Measurements from ENCODE around the gene MAIP1.

DNA sequence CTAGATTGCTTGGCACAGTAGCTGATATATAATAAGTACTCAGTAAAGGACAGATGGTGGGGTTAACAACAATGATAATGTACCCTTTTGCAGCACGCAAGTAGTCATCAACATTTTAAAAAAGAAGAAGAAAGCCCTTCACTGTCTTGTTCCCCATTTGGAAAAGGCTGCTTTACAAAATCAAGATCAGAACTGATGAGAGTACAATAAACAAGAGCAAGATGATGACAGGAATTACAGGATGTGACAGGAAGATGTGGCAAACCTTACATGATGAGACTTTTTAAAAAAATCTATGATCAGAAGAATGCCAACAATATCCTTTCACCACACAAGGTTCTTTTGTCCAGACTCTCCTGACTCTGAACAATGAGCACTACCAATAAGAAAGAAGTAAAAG is 9.2 kb upstream of the MAIP1 start:
- no peak for TF ChIP-seq EZH2 (optimal IDR thresholded peaks at IDR 0.05; ENCODE audit: low read depth, low read length)
- TF ChIP-seq, protein P1, sequence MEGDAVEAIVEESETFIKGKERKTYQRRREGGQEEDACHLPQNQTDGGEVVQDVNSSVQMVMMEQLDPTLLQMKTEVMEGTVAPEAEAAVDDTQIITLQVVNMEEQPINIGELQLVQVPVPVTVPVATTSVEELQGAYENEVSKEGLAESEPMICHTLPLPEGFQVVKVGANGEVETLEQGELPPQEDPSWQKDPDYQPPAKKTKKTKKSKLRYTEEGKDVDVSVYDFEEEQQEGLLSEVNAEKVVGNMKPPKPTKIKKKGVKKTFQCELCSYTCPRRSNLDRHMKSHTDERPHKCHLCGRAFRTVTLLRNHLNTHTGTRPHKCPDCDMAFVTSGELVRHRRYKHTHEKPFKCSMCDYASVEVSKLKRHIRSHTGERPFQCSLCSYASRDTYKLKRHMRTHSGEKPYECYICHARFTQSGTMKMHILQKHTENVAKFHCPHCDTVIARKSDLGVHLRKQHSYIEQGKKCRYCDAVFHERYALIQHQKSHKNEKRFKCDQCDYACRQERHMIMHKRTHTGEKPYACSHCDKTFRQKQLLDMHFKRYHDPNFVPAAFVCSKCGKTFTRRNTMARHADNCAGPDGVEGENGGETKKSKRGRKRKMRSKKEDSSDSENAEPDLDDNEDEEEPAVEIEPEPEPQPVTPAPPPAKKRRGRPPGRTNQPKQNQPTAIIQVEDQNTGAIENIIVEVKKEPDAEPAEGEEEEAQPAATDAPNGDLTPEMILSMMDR (IDR thresholded peaks at IDR 0.05; ENCODE audit: low read length), result no peak

All from MM.1S (cell line).